Lung (tissue), 12 donors: Measurements from ENCODE around the gene ZNF276. TPM values are rescaled to one million over a fixed set of nuclear protein-coding genes. Genes with fewer than 3 reads are reported as not detected.
A peak's percentile ranks its signal among the peaks of the same experiment; 100 is the strongest.

Source experiments
- ATAC-seq: fragments of 200-7000 bp; cut with Tn5 transposase; one replicate; pipeline ENCODE4 v1.9.1; 2020; ENCODE audit warnings: moderate number of reproducible peaks; ENCODE audit not compliant: insufficient read depth, low FRiP score
- DNase-seq, 3 donors: peaks; one replicate each; pipeline ENCODE4 v3.0.0-alpha.2; 2013 to 2017
- H3K27ac ChIP-seq, 2 donors: one replicate each; pipeline ENCODE4 v1.5.1; 2013; ENCODE audit warnings: mild to moderate bottlenecking in 2 of 2, moderate library complexity in 2 of 2, control low read depth in 1 of 2, inconsistent platforms in 1 of 2, low read depth in 1 of 2, low read length in 1 of 2
- H3K27me3 ChIP-seq, 3 donors: one replicate each; pipeline ENCODE4 v1.5.1; 2013; ENCODE audit warnings: low read length in 2 of 3; ENCODE audit not compliant: control insufficient read depth in 3 of 3, insufficient read depth in 3 of 3
- H3K36me3 ChIP-seq, 4 donors: one replicate each; pipeline ENCODE4 v1.5.1; 2013; ENCODE audit warnings: low read length in 4 of 4, mild to moderate bottlenecking in 1 of 4, moderate library complexity in 1 of 4; ENCODE audit not compliant: control insufficient read depth in 4 of 4, insufficient read depth in 4 of 4
- H3K4me1 ChIP-seq, 5 donors: one replicate each; pipeline ENCODE4 v1.5.1; 2013; ENCODE audit warnings: low read length in 5 of 5, mild to moderate bottlenecking in 2 of 5, moderate library complexity in 1 of 5; ENCODE audit not compliant: control insufficient read depth in 5 of 5, insufficient read depth in 5 of 5
- H3K4me3 ChIP-seq: one replicate; pipeline ENCODE4 v1.5.1; 2013; ENCODE audit warnings: mild to moderate bottlenecking, control low read depth, moderate library complexity
- H3K9ac ChIP-seq, 2 donors: one replicate each; pipeline ENCODE4 v1.5.1; 2013; ENCODE audit warnings: low read length in 2 of 2, control low read depth in 1 of 2; ENCODE audit not compliant: insufficient read depth in 1 of 2
- H3K9me3 ChIP-seq, 4 donors: one replicate each; pipeline ENCODE4 v1.5.1; 2013; ENCODE audit warnings: low read length in 3 of 4, mild to moderate bottlenecking in 1 of 4, moderate library complexity in 1 of 4; ENCODE audit not compliant: control insufficient read depth in 4 of 4, insufficient read depth in 3 of 4
- CTCF ChIP-seq: IDR thresholded peaks from 2 replicates; pipeline ENCODE4 v1.5.1; 2012; ENCODE audit warnings: mild to moderate bottlenecking; ENCODE audit errors: control extremely low read depth, extremely low read depth
- WGBS, 2 donors: extraction: QIAGEN DNeasy Blood & Tissue Kit; methylation state at CpG; one replicate each; pipeline ENCODE4 v1.1.7; 2013; 5-methylcytosine and 5-hydroxymethylcytosine counted together
- polyA plus RNA-seq, 2 donors: library from polyadenylated mRNA; stranded (reverse); fragments of 200-250 nt; gene quantifications; one replicate each; pipeline ENCODE4 v1.2.1, GENCODE V29; 2013
- total RNA-seq, 2 donors: library from RNA; depleted of rRNA in 1 of 2; stranded (reverse); fragments of >200 nt in 1 of 2; gene quantifications; one replicate each; pipeline ENCODE4 v1.2.1, GENCODE V29; 2014 to 2021
- donor health status: control.
- donor health status: control.
- donor health status: Bipolar disorder and iron deficiency.
- donor health status: healthy.
- donor health status: DM: yes; HTN: yes; CAD: no.

Gene ZNF276
- total and polyA plus RNA-seq, 4 donors = 21.8 to 34.9 (median 25.0) TPM

DNA sequence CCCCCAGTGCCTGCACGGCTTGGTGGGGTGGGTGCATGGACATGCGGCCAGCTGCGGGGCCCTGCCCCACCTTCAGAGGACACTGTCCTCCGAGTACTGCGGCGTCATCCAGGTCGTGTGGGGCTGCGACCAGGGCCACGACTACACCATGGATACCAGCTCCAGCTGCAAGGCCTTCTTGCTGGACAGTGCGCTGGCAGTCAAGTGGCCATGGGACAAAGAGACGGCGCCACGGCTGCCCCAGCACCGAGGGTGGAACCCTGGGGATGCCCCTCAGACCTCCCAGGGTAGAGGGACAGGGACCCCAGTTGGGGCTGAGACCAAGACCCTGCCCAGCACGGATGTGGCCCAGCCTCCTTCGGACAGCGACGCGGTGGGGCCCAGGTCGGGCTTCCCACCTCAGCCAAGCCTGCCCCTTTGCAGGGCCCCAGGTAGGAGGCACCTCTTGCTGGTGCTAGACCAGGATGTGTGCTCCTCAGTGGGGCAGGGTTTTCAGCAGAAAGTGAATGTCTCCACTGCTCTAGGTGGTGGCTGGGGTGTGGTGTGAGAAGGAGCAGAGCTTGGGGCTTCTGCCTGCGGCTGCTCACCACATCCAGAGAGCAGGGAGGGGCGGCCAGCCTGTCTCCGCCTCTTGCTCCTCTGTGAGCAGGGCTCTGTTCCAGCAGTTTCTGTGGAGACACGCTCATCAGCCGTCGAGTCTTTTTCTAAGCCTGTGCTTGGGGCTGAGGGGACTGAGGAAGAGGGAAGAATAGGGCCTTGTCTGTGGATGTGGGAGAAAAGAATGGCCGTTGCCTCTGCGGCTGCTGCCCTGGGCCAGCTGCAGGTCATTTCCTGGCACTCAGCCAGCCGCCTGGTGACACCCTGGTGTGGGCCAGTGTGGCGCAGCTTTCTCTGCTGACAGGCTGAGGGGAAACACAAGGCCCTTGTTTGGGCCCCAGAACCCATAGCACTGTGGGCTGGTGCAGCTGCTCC, 2.2 kb downstream of the ZNF276 start:
- H3K4me3 ChIP-seq = peak overlapping the region; percentile 0
- TF ChIP-seq CTCF = no peak
- no peaks in the 10 kb centered on the region for H3K27me3 ChIP-seq
- ATAC-seq = no peak
- DNase-seq = no peak
- H3K36me3 ChIP-seq = peaks cover 7 to 32% (median 19%) of the 10 kb centered on the region in 4 donors
- WGBS, 2 donors = 76 to 86% methylated on average over 29 to 30 of the region's 30 CpGs
- no peaks in the 10 kb centered on the region for H3K9me3 ChIP-seq
- H3K4me1 ChIP-seq = peaks cover 0 to 32% (median 19%) of the 10 kb centered on the region in 5 donors
- H3K27ac ChIP-seq = peak overlapping the region in 1 of 2 donors; percentile 98
- H3K9ac ChIP-seq = no peak overlapping the region

- TF ChIP-seq CTCF = no peak
These were observed 6.2 kb downstream of the ZNF276 start for GRCh38 chr16:89727406-89728120.

GRCh38 chr16:89729293-89729692, 8.0 kb downstream of the ZNF276 start:
- Histone ChIP-seq H3K4me3 (no peak overlapping the region), H3K9ac (no peak overlapping the region), H3K4me1 (no peaks in the 10 kb centered on the region), H3K9me3 (no peaks in the 10 kb centered on the region), H3K36me3 (peaks cover 27 to 62% (median 40%) of the 10 kb centered on the region in 4 donors), H3K27ac (no peak overlapping the region), H3K27me3 (no peaks in the 10 kb centered on the region)
- no peak for TF ChIP-seq CTCF
- WGBS, 2 donors = 93 to 95% methylated on average over 18 of the region's 18 CpGs
- ATAC-seq = no peak
- DNase-seq = no peak

More at GRCh38 chr16:89727406-89728120, 6.2 kb downstream of the ZNF276 start:
- Histone ChIP-seq H3K9me3 (no peaks in the 10 kb centered on the region), H3K27me3 (no peaks in the 10 kb centered on the region), H3K4me1 (peaks cover 0 to 15% (median 12%) of the 10 kb centered on the region in 5 donors), H3K27ac (no peak overlapping the region), H3K9ac (no peak overlapping the region), H3K36me3 (peaks cover 21 to 59% (median 40%) of the 10 kb centered on the region in 4 donors), H3K4me3 (no peak overlapping the region)
- WGBS, 2 donors = 80 to 90% methylated on average over 17 of the region's 17 CpGs
- no peak for ATAC-seq
- no peak for DNase-seq
